B cell (primary cell): ENCODE measurements around the gene DDX56. TPM values are rescaled to one million over a fixed set of nuclear protein-coding genes. Genes with fewer than 3 reads are reported as not detected.

Source experiments
- ATAC-seq: fragments of 200-7000 bp; cut with Tn5 transposase; one replicate; pipeline ENCODE4 v1.10.0; 2021; ENCODE audit warnings: low read depth, mild to moderate bottlenecking, moderate number of reproducible peaks, moderate library complexity
- CTCF ChIA-PET: fragments of 350-600 bp; sonication (Branson Sonifier 250); formaldehyde crosslinking; loops from one replicate; lab custom pipeline; 2021; ENCODE audit warnings: antibody characterized with exemption, inconsistent platforms; lab: Charles Lee
- POLR2A ChIA-PET: fragments of 350-600 bp; sonication (Branson Sonifier 250); formaldehyde crosslinking; loops from one replicate; lab custom pipeline; 2021; ENCODE audit warnings: antibody characterized with exemption; lab: Charles Lee
- DNase-seq: peaks from one replicate; pipeline ENCODE4 v3.0.0; 2013
- H2AFZ ChIP-seq: 2 replicates; pipeline ENCODE4 v1.6.1; 2012; ENCODE audit warnings: mild to moderate bottlenecking, low read depth, low read length; ENCODE audit not compliant: insufficient read depth, poor library complexity, severe bottlenecking
- H3K27ac ChIP-seq, 2 donors: 1 replicate in 1 of 2; 2 replicates in 1 of 2; pipeline ENCODE4 v1.5.1; 2012 to 2013; ENCODE audit warnings: low read length in 2 of 2, mild to moderate bottlenecking in 2 of 2, moderate library complexity in 1 of 2
- H3K27me3 ChIP-seq, 4 experiments: fragments of 200-600 bp in 1 of 4; sonication (generic) in 1 of 4; replicated peaks in 1 of 4; 1 replicate in 2 of 4; 2 replicates in 2 of 4; pipeline versions ENCODE4 v1.6.1 to v1.7.0; 2013 to 2016; ENCODE audit warnings: low read length in 3 of 4, mild to moderate bottlenecking in 2 of 4, mixed read lengths in 1 of 4, moderate library complexity in 1 of 4; ENCODE audit not compliant: insufficient read depth in 4 of 4, control insufficient read depth in 3 of 4; ENCODE audit errors: control extremely low read depth in 1 of 4
- H3K36me3 ChIP-seq, 2 experiments: replicated peaks in 1 of 2; 1 replicate in 1 of 2; 2 replicates in 1 of 2; pipeline versions ENCODE4 v1.6.1 to v1.7.1; 2013; ENCODE audit warnings: low read length in 1 of 2; ENCODE audit not compliant: insufficient read depth in 2 of 2, control insufficient read depth in 1 of 2; ENCODE audit errors: control extremely low read depth in 1 of 2, extremely low read depth in 1 of 2
- H3K4me1 ChIP-seq, 2 donors: fragments of 200-600 bp in 1 of 2; sonication (generic) in 1 of 2; 1 replicate in 1 of 2; 2 replicates in 1 of 2; pipeline versions ENCODE4 v1.5.1 to v1.6.1; 2013 to 2017; ENCODE audit warnings: low read length in 2 of 2; ENCODE audit not compliant: control insufficient read depth in 2 of 2, insufficient read depth in 2 of 2
- H3K4me2 ChIP-seq: replicated peaks from 2 replicates; pipeline ENCODE3; 2012; ENCODE audit warnings: mild to moderate bottlenecking, low read depth, low read length; ENCODE audit not compliant: poor library complexity, severe bottlenecking
- H3K4me3 ChIP-seq, 5 experiments: fragments of 200-600 bp in 1 of 5; sonication (generic) in 1 of 5; 1 replicate in 3 of 5; 2 replicates in 2 of 5; pipeline versions ENCODE4 v1.5.1 to v1.7.0; 2011 to 2016; ENCODE audit warnings: low read length in 4 of 5, mild to moderate bottlenecking in 4 of 5, low read depth in 2 of 5, control low read depth in 1 of 5, moderate library complexity in 1 of 5; ENCODE audit not compliant: insufficient read depth in 1 of 5; ENCODE audit errors: control extremely low read depth in 1 of 5, extremely low read depth in 1 of 5
- H3K79me2 ChIP-seq: fragments of 200-600 bp; sonication (generic); one replicate; pipeline ENCODE4 v1.6.0; 2016; ENCODE audit warnings: low read length; ENCODE audit not compliant: control insufficient read depth, insufficient read depth
- H3K9ac ChIP-seq: fragments of 200-600 bp; sonication (generic); 2 replicates; pipeline ENCODE4 v1.6.1; 2017; ENCODE audit warnings: mild to moderate bottlenecking, low read length, moderate library complexity
- H3K9me3 ChIP-seq, 3 donors: one replicate each; pipeline versions ENCODE4 v1.6.1 to v1.7.1; 2013; ENCODE audit warnings: low read length in 2 of 3; ENCODE audit not compliant: control insufficient read depth in 2 of 3, insufficient read depth in 1 of 3; ENCODE audit errors: control extremely low read depth in 1 of 3
- H4K20me1 ChIP-seq: 2 replicates; pipeline ENCODE4 v1.6.0; 2012; ENCODE audit warnings: mild to moderate bottlenecking, low read length; ENCODE audit not compliant: insufficient read depth, control insufficient read depth, poor library complexity, severe bottlenecking
- H3K27ac Mint-ChIP-seq: one replicate; pipeline ENCODE4 v1.8.0; 2021; ENCODE audit warnings: mixed read lengths
- H3K27me3 Mint-ChIP-seq: one replicate; pipeline ENCODE4 v1.8.0; 2021; ENCODE audit warnings: mixed read lengths
- H3K4me1 Mint-ChIP-seq: one replicate; pipeline ENCODE4 v1.8.0; 2021; ENCODE audit warnings: mixed read lengths
- H3K4me3 Mint-ChIP-seq: one replicate; pipeline ENCODE4 v1.8.0; 2021; ENCODE audit warnings: mixed read lengths
- H3K9me3 Mint-ChIP-seq: one replicate; pipeline ENCODE4 v1.8.0; 2022; ENCODE audit warnings: mixed read lengths; ENCODE audit not compliant: insufficient read depth
- EZH2 ChIP-seq: IDR thresholded peaks from 2 replicates; pipeline ENCODE4 v1.6.1; 2012; ENCODE audit warnings: borderline replicate concordance, low read depth, mild to moderate bottlenecking, moderate library complexity, low read length; ENCODE audit not compliant: insufficient read depth, poor library complexity, severe bottlenecking
- WGBS: methylation state at CpG from one replicate; pipeline ENCODE4 v1.1.5; 2013; ENCODE audit warnings: missing lambda C conversion rate; ENCODE audit not compliant: insufficient coverage; 5-methylcytosine and 5-hydroxymethylcytosine counted together
- intact Hi-C: fragments of 100-400 bp; cut with micrococcal nuclease; formaldehyde crosslinking; loops from one replicate; pipeline ENCODE4 v1.10.0; 2022
- polyA plus RNA-seq: library from polyadenylated mRNA; depleted of rRNA; stranded (reverse); fragments of >200 nt; gene quantifications from 2 replicates; pipeline ENCODE4 v1.2.3, GENCODE V29; 2012
- total RNA-seq, 2 donors: library from RNA; stranded (reverse); fragments of 120-200 nt in 1 of 2; gene quantifications; 1 replicate in 1 of 2; 2 replicates in 1 of 2; pipeline versions ENCODE4 v1.2.3 to v1.2.4, GENCODE V29; 2013 to 2022
- TF ChIP-seq, protein P1 (sequence below): fragments of 200-600 bp; IDR thresholded peaks from one replicate; pipeline ENCODE4 v1.8.0; 2022; ENCODE audit warnings: antibody characterized with exemption, mild to moderate bottlenecking

DDX56 gene
- total and polyA plus RNA-seq, 2 donors (not counting 1 experiment from before 2014, with no cell fraction given), result 88.2 to 102 TPM

DNA sequence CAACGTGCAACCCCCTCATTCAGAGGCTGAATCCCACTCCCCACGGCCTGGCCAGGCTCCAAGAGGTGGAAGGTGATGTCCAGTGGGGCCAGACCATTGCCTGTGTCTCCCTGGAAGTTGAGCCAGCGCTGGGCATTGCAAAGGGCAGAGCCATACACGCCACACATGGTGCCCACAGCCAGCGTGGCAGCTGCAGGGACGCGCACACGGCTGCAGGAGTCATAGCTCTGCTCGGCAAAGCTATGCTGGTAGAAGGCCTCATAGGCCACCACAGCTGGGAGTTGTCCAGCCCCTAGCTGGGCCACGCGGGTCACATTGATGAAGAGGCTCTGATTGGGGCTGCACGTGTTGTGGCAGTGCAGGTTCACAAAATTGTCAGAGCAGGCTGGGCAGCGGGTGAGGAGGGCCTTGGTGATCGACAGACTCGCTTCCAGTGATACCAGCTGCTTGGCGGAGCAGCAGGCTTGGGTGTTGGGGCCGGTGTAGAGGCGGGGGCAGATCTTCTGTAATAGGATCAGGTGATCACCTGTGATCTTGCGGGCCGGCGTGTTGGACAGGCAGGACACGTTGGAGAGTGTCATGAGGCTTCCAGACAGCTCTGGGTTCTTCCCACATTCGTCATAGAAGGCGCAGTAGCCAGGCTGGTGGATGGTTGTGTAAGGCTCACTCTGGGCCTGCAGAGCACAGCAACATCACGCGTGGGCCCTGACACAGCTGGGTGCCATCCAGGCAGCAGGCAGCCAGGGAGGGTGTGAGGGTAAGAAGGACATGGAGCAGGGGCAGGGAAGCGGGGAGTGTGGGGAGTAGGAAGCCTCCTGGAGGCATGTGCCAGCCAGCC, 33.8 kb downstream of the DDX56 start:
- H3K9ac ChIP-seq, result no peak overlapping the region
- H3K4me1 ChIP-seq, result no peaks in the 10 kb centered on the region
- no peak overlapping the region for H3K4me2 ChIP-seq
- no peak overlapping the region for H3K27ac ChIP-seq
- POLR2A ChIA-PET, result interaction anchor here (0.6 kb wide), 1 partner anchor 34 kb away, joined by 3 read pairs; the partner anchor contains the start of gene DDX56
- no peaks in the 10 kb centered on the region for H3K9me3 ChIP-seq
- Mint-ChIP-seq H3K9me3 (no peaks in the 10 kb centered on the region), H3K4me3 (no peak overlapping the region), H3K27ac (no peak overlapping the region), H3K27me3 (peaks cover 2% of the 10 kb centered on the region), H3K4me1 (no peaks in the 10 kb centered on the region)
- intact Hi-C loops, result no loop called here
- no peaks in the 10 kb centered on the region for H3K36me3 ChIP-seq
- CTCF ChIA-PET, result no interaction called here
- H4K20me1 ChIP-seq, result no peaks in the 10 kb centered on the region
- ATAC-seq (no peak), DNase-seq (no peak)
- no peak for TF ChIP-seq EZH2
- TF ChIP-seq, protein P1, sequence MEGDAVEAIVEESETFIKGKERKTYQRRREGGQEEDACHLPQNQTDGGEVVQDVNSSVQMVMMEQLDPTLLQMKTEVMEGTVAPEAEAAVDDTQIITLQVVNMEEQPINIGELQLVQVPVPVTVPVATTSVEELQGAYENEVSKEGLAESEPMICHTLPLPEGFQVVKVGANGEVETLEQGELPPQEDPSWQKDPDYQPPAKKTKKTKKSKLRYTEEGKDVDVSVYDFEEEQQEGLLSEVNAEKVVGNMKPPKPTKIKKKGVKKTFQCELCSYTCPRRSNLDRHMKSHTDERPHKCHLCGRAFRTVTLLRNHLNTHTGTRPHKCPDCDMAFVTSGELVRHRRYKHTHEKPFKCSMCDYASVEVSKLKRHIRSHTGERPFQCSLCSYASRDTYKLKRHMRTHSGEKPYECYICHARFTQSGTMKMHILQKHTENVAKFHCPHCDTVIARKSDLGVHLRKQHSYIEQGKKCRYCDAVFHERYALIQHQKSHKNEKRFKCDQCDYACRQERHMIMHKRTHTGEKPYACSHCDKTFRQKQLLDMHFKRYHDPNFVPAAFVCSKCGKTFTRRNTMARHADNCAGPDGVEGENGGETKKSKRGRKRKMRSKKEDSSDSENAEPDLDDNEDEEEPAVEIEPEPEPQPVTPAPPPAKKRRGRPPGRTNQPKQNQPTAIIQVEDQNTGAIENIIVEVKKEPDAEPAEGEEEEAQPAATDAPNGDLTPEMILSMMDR, result no peak
- 94% methylated on average over 27 of the region's 27 CpGs for WGBS
- H3K79me2 ChIP-seq, result no peaks in the 10 kb centered on the region
- H2AFZ ChIP-seq, result no peak overlapping the region
- no peak overlapping the region for H3K4me3 ChIP-seq
- H3K27me3 ChIP-seq, result no peaks in the 10 kb centered on the region
